ENCODE measurements around the gene COL25A1. TPM values are rescaled to one million over a fixed set of nuclear protein-coding genes. Genes with fewer than 3 reads are reported as not detected.
"Not testable (repeated sequence)": the region's sequence is repeated elsewhere in the genome, so short reads cannot be mapped to it uniquely, and the experiment has no call there.

The COL25A1 gene
- total RNA-seq, 4 donors from 2014 or later = 7.1 to 21.3 (median 12.6) TPM

- ATAC-seq (ENCODE audit: low FRiP score) (no peak), DNase-seq (ENCODE audit: low spot score) (no peak)
- TF ChIP-seq CTCF (IDR thresholded peaks at IDR 0.05) = no peak
Measured at GRCh38 chr4:109025471-109026076, 276.9 kb downstream of the COL25A1 start.

- DNase-seq (ENCODE audit: low spot score) = no peak
- TF ChIP-seq CTCF (IDR thresholded peaks at IDR 0.05) = no peak
- no peak for ATAC-seq (ENCODE audit: low FRiP score)
Measured at GRCh38 chr4:109022961-109023360, 279.5 kb downstream of the COL25A1 start.

GRCh38 chr4:109021630-109022029, 280.8 kb downstream of the COL25A1 start:
- not testable (repeated sequence) for DNase-seq (ENCODE audit: low spot score); ATAC-seq (ENCODE audit: low FRiP score)

- ATAC-seq (ENCODE audit: low FRiP score) (no peak), DNase-seq (ENCODE audit: low spot score) (no peak)
- no peak for TF ChIP-seq CTCF (IDR thresholded peaks at IDR 0.05)
Measured at GRCh38 chr4:109020861-109021260, 281.6 kb downstream of the COL25A1 start.

GRCh38 chr4:109016200-109016599, 286.3 kb downstream of the COL25A1 start:
- DNase-seq (ENCODE audit: low spot score) (no peak), ATAC-seq (ENCODE audit: low FRiP score) (no peak)
- TF ChIP-seq CTCF (IDR thresholded peaks at IDR 0.05) = no peak

GRCh38 chr4:109015413-109015810, 287.0 kb downstream of the COL25A1 start:
- ATAC-seq (ENCODE audit: low FRiP score) = no peak
- no peak for TF ChIP-seq CTCF (IDR thresholded peaks at IDR 0.05)
- DNase-seq (ENCODE audit: low spot score) = no peak

GRCh38 chr4:109014593-109015412, 287.7 kb downstream of the COL25A1 start:
- ATAC-seq (ENCODE audit: low FRiP score) (no peak), DNase-seq (ENCODE audit: low spot score) (no peak)
- TF ChIP-seq CTCF (IDR thresholded peaks at IDR 0.05) = no peak
